Vein endothelial cell (primary cell): ENCODE results near the gene HS3ST2. TPM values are rescaled to one million over a fixed set of nuclear protein-coding genes. Genes with fewer than 3 reads are reported as not detected.

Experiments
- total RNA-seq: library from RNA; depleted of rRNA; stranded (reverse); fragments of >200 nt; gene quantifications from 2 replicates; pipeline ENCODE4 v1.2.3, GENCODE V29; 2012

HS3ST2 gene
- under 0.01 TPM in 1 of 2 replicates, not detected in the other for total RNA-seq

GRCh38 chr16:22813948-22814710, at the start of gene HS3ST2:
TSS of gene HS3ST2 (plus strand) at chr16:22814162. CDS start at chr16:22814611, 449 bp downstream.

